HepG2 (cell line): ENCODE results near the gene KRT71. TPM values are rescaled to one million over a fixed set of nuclear protein-coding genes. Genes with fewer than 3 reads are reported as not detected.

Experiments
- ATAC-seq: fragments of 200-7000 bp; cut with Tn5 transposase; 3 replicates; pipeline ENCODE4 v1.9.1; 2020; ENCODE audit warnings: mild to moderate bottlenecking, moderate library complexity
- BruUV-seq: library from RNA; stranded (reverse); fragments of 400-500 nt; replicated peaks from 2 replicates; lab custom pipeline; 2021; lab: Mats Ljungman, UMichigan
- CTCF ChIA-PET: fragments of 300-600 bp; formaldehyde crosslinking; extraction: SDS; loops from one replicate; lab custom pipeline; 2021; ENCODE audit warnings: low total read pairs, inconsistent platforms, low intra/inter-chr PET ratio; lab: Yijun Ruan, JAX
- POLR2A ChIA-PET: fragments of 350-600 bp; sonication (Branson Sonifier 250); formaldehyde crosslinking; loops from one replicate; lab custom pipeline; 2020; ENCODE audit warnings: antibody characterized with exemption, inconsistent platforms; lab: Yijun Ruan, JAX
- DNase-seq: peaks from one replicate; pipeline ENCODE4 v3.0.0-alpha.2; 2015; ENCODE audit warnings: low spot score
- FAIRE-seq: peaks from 3 replicates; lab custom pipeline; 2011; peaks lifted over from hg19 to GRCh38; lab: Jason Lieb, UNC
- H2AFZ ChIP-seq: one replicate; pipeline ENCODE4 v1.6.1; 2011; ENCODE audit warnings: low read length, inconsistent platforms
- H3K27ac ChIP-seq: fragments of 300-600 bp; 3 replicates; pipeline ENCODE4 v1.8.0; 2011; ENCODE audit warnings: mixed run types, mild to moderate bottlenecking, mixed read lengths, low read length, inconsistent platforms; ENCODE audit not compliant: insufficient read depth; ENCODE audit errors: extremely low read length
- H3K27me3 ChIP-seq, 2 experiments: fragments of 200-600 bp in 1 of 2; 2 replicates in 1 of 2; 3 replicates in 1 of 2; pipeline versions ENCODE4 v1.6.0 to v1.8.0; 2011; ENCODE audit warnings: low read length in 2 of 2, mild to moderate bottlenecking in 2 of 2, moderate library complexity in 2 of 2, inconsistent platforms in 1 of 2; ENCODE audit not compliant: insufficient read depth in 2 of 2, control insufficient read depth in 1 of 2
- H3K36me3 ChIP-seq, 2 experiments: fragments of 200-600 bp in 1 of 2; replicated peaks in 1 of 2; 2 replicates in 1 of 2; 3 replicates in 1 of 2; pipeline versions ENCODE4 v1.5.1 to v1.8.0; 2011; ENCODE audit warnings: low read length in 2 of 2, inconsistent platforms in 1 of 2; ENCODE audit not compliant: insufficient read depth in 2 of 2, control insufficient read depth in 1 of 2
- H3K4me1 ChIP-seq: 2 replicates; pipeline ENCODE4 v1.5.1; 2012; ENCODE audit warnings: low read length, inconsistent platforms; ENCODE audit not compliant: insufficient read depth
- H3K4me2 ChIP-seq: 2 replicates; pipeline ENCODE4 v1.6.0; 2011; ENCODE audit warnings: low read depth, low read length, inconsistent platforms
- H3K4me3 ChIP-seq, 3 experiments: fragments of 200-600 bp in 1 of 3; sonication (generic), shearing (Covaris generic) in 1 of 3; replicated peaks in 1 of 3; 2 replicates each; pipeline ENCODE4 v1.5.1; 2011 to 2016; ENCODE audit warnings: low read length in 3 of 3, inconsistent platforms in 2 of 3, low read depth in 2 of 3, mild to moderate bottlenecking in 2 of 3, control low read depth in 1 of 3, mixed read lengths in 1 of 3; ENCODE audit not compliant: insufficient read depth in 1 of 3
- H3K79me2 ChIP-seq: one replicate; pipeline ENCODE4 v1.6.1; 2011; ENCODE audit warnings: low read length, inconsistent platforms; ENCODE audit not compliant: insufficient read depth
- H3K9ac ChIP-seq: 2 replicates; pipeline ENCODE4 v1.6.0; 2011; ENCODE audit warnings: mild to moderate bottlenecking, low read depth, low read length, inconsistent platforms; ENCODE audit not compliant: insufficient read depth
- H3K9me3 ChIP-seq: 2 replicates; pipeline ENCODE4 v1.5.1; 2012; ENCODE audit warnings: mild to moderate bottlenecking, low read length
- H4K20me1 ChIP-seq: 2 replicates; pipeline ENCODE4 v1.6.0; 2011; ENCODE audit warnings: inconsistent platforms, mild to moderate bottlenecking, low read length, moderate library complexity; ENCODE audit not compliant: insufficient read depth
- ARID2 ChIP-seq: sonication (generic); formaldehyde crosslinking; IDR thresholded peaks from 2 replicates; pipeline ENCODE4 v1.8.1; 2022; ENCODE audit warnings: mild to moderate bottlenecking, missing genetic modification reagents, borderline replicate concordance
- BCL3 ChIP-seq: sonication (generic); formaldehyde crosslinking; IDR thresholded peaks from 2 replicates; pipeline ENCODE4 v1.5.1; 2020; ENCODE audit warnings: mild to moderate bottlenecking, missing genetic modification reagents, moderate library complexity
- CREB3 ChIP-seq: sonication (generic); formaldehyde crosslinking; IDR thresholded peaks from 2 replicates; pipeline ENCODE4 v1.5.0; 2020; ENCODE audit warnings: missing genetic modification reagents
- ERF ChIP-seq: IDR thresholded peaks from 2 replicates; pipeline ENCODE4 v1.6.1; 2018; ENCODE audit warnings: missing biosample characterization, missing genetic modification reagents
- FOXC1 ChIP-seq: sonication (generic); formaldehyde crosslinking; IDR thresholded peaks from 2 replicates; pipeline ENCODE4 v1.8.0; 2022; ENCODE audit warnings: mild to moderate bottlenecking, missing genetic modification reagents, borderline replicate concordance
- GFI1 ChIP-seq: sonication (generic); formaldehyde crosslinking; IDR thresholded peaks from 2 replicates; pipeline ENCODE4 v1.5.0; 2020; ENCODE audit warnings: missing genetic modification reagents, mild to moderate bottlenecking, borderline replicate concordance
- HDAC6 ChIP-seq: fragments of 200-600 bp; sonication (generic); IDR thresholded peaks from 2 replicates; pipeline ENCODE4 v1.7.0; 2017; ENCODE audit warnings: mild to moderate bottlenecking, antibody characterized with exemption, low read length, low read depth
- MED1 ChIP-seq: sonication (generic); formaldehyde crosslinking; IDR thresholded peaks from 2 replicates; pipeline ENCODE4 v1.4.0; 2020; ENCODE audit warnings: missing genetic modification reagents
- NR1H2 ChIP-seq: sonication (generic); formaldehyde crosslinking; IDR thresholded peaks from 2 replicates; pipeline ENCODE4 v1.8.1; 2022; ENCODE audit warnings: low read depth, missing genetic modification reagents, borderline replicate concordance
- TAF15 ChIP-seq: fragments of 200-400 bp; formaldehyde crosslinking; IDR thresholded peaks from one replicate; pipeline ENCODE4 v1.6.1; 2018; ENCODE audit warnings: mild to moderate bottlenecking, low read depth, low read length; ENCODE audit not compliant: poor library complexity, severe bottlenecking
- ZFY ChIP-seq: sonication (generic); formaldehyde crosslinking; IDR thresholded peaks from 2 replicates; pipeline ENCODE4 v1.4.0; 2020; ENCODE audit warnings: missing genetic modification reagents
- ZNF18 ChIP-seq: sonication (generic); formaldehyde crosslinking; IDR thresholded peaks from 2 replicates; pipeline ENCODE4 v1.8.0; 2022; ENCODE audit warnings: mild to moderate bottlenecking, missing genetic modification reagents; ENCODE audit not compliant: insufficient replicate concordance
- ZNF253 ChIP-seq: sonication (generic); formaldehyde crosslinking; IDR thresholded peaks from 2 replicates; pipeline ENCODE4 v1.8.0; 2022; ENCODE audit warnings: mild to moderate bottlenecking, missing genetic modification reagents, borderline replicate concordance
- ZNF292 ChIP-seq: sonication (generic); formaldehyde crosslinking; IDR thresholded peaks from 2 replicates; pipeline ENCODE4 v1.8.1; 2022; ENCODE audit warnings: mild to moderate bottlenecking, low read depth, missing genetic modification reagents, borderline replicate concordance
- ZNF547 ChIP-seq: sonication (generic); formaldehyde crosslinking; IDR thresholded peaks from 2 replicates; pipeline ENCODE4 v1.5.1; 2020; ENCODE audit warnings: mild to moderate bottlenecking, missing genetic modification reagents
- ZNF710 ChIP-seq: sonication (generic); formaldehyde crosslinking; IDR thresholded peaks from 2 replicates; pipeline ENCODE4 v1.5.0; 2020; ENCODE audit warnings: mild to moderate bottlenecking, missing genetic modification reagents, borderline replicate concordance
- WGBS: methylation state at CpG from one replicate; pipeline ENCODE4 v1.1.6; 2017; ENCODE audit warnings: low lambda C conversion rate; 5-methylcytosine and 5-hydroxymethylcytosine counted together
- in situ Hi-C: cut with HindIII; loops from 2 replicates; pipeline ENCODE4 v1.10.0; 2017; ENCODE audit warnings: low pct_unique_long_range_greater_than_20kb; ENCODE audit not compliant: extremely low pct_ligation_motif_present
- intact Hi-C: fragments of 100-400 bp; cut with micrococcal nuclease; formaldehyde crosslinking; loops from one replicate; pipeline ENCODE4 v1.10.0; 2022; ENCODE audit not compliant: unreplicated experiment
- polyA plus RNA-seq, 8 experiments: library from polyadenylated mRNA; depleted of rRNA in 3 of 8; stranded (reverse) in 7 of 8; unstranded in 1 of 8; fragments of >200 nt; fragmentation: Illumina TruSeq in 4 of 8; extraction: Trizol in 4 of 8; gene quantifications; 2 replicates each; pipeline versions ENCODE4 v1.2.1 to v1.2.3, GENCODE V29; 2011 to 2016; ENCODE audit warnings: low read depth in 4 of 8, missing spikeins in 1 of 8, mixed read lengths in 1 of 8; ENCODE audit not compliant: insufficient read depth in 1 of 8
- total RNA-seq, 5 experiments: library from RNA; depleted of rRNA; stranded (reverse); fragments of >200 nt; fragmentation: Illumina TruSeq; extraction: Trizol; gene quantifications; 2 replicates each; pipeline ENCODE4 v1.2.3, GENCODE V29; 2016; ENCODE audit warnings: low read depth in 1 of 5

The KRT71 gene
- total and polyA plus RNA-seq, 2 of the 13 experiments (the other 11 are each of a cell fraction or from before 2014, with no cell fraction given) = not detected

GRCh38 chr12:52519826-52520662 is 32.9 kb downstream of the KRT71 start, which contains the start of gene KRT5:
KRT5 (minus strand) TSS chr12:52520394; CDS start chr12:52520296, 98 bp downstream.
- Histone ChIP-seq H3K27me3 (peaks cover 2 to 8% of the 10 kb centered on the region in 2 experiments; a peak in 3 of 5 replicates), H3K4me1 (no peaks in the 10 kb centered on the region), H3K4me3 (no peak within 1 kb of the TSS), H3K36me3 (no peaks in the 10 kb centered on the region), H3K4me2 (no peak within 1 kb of the TSS), H3K9me3 (no peaks in the 10 kb centered on the region), H3K79me2 (no peaks in the 10 kb centered on the region), H2AFZ (no peak within 1 kb of the TSS), H3K27ac (no peak within 1 kb of the TSS), H3K9ac (no peak within 1 kb of the TSS), H4K20me1 (no peaks in the 10 kb centered on the region)
- ChIA-PET POLR2A (no interaction called here), CTCF (no interaction called here)
- ATAC-seq (no peak), FAIRE-seq (no peak), DNase-seq (no peak)
- intact Hi-C loops = no loop called here
- BruUV-seq = no TSS peak
- in situ Hi-C loops = no loop called here
- 60% methylated on average over 15 of the region's 29 CpGs for WGBS
- no peak for TF ChIP-seq TAF15
- no peak for TF ChIP-seq ZNF292
- TF ChIP-seq NR1H2 (CRISPR knock-in tag) = no peak
- TF ChIP-seq CREB3 (CRISPR knock-in tag) = no peak
- TF ChIP-seq FOXC1 = no peak
- TF ChIP-seq MED1 = no peak
- TF ChIP-seq BCL3 (CRISPR knock-in tag) = no peak
- TF ChIP-seq ZNF18 (CRISPR knock-in tag) = no peak
- no peak for TF ChIP-seq ARID2
- no peak for TF ChIP-seq ZNF710 (CRISPR knock-in tag)
- no peak for TF ChIP-seq HDAC6
- TF ChIP-seq ZNF547 (CRISPR knock-in tag) = no peak
- no peak for TF ChIP-seq ZFY
- TF ChIP-seq ERF (CRISPR knock-in tag) = no peak
- no peak for TF ChIP-seq ZNF253 (CRISPR knock-in tag)
- TF ChIP-seq GFI1 (CRISPR knock-in tag) = no peak
